NT2/D1 (cell line): ENCODE measurements around the gene RYR2.

ENCODE experiments used
- SUZ12 ChIP-seq: IDR thresholded peaks from 2 replicates; pipeline ENCODE4 v1.6.1; 2011; ENCODE audit not compliant: insufficient read length, insufficient read depth; ENCODE audit errors: extremely low read depth
- YY1 ChIP-seq: IDR thresholded peaks from 2 replicates; pipeline ENCODE4 v1.6.1; 2011; ENCODE audit not compliant: insufficient read length, insufficient read depth
- ZNF274 ChIP-seq: IDR thresholded peaks from 2 replicates; pipeline ENCODE4 v1.6.1; 2011; ENCODE audit warnings: mild to moderate bottlenecking, low read depth, low read length

- TF ChIP-seq YY1 (no peak), ZNF274 (no peak), SUZ12 (no peak)
These were observed 598.2 kb downstream of the RYR2 start for GRCh38 chr1:237640011-237640671.
